Nephron progenitor cell (in vitro differentiated cells): ENCODE results near the gene STX4.

ENCODE experiments used
- DNase-seq: peaks from one replicate; pipeline ENCODE4 v3.0.0; 2021
- H3K27ac Mint-ChIP-seq: 2 replicates; pipeline ENCODE4 v1.8.0; 2021; ENCODE audit warnings: mild to moderate bottlenecking, moderate library complexity, mixed read lengths
- H3K27me3 Mint-ChIP-seq: 2 replicates; pipeline ENCODE4 v1.8.0; 2021; ENCODE audit warnings: mild to moderate bottlenecking, low read depth, mixed read lengths; ENCODE audit not compliant: poor library complexity
- H3K36me3 Mint-ChIP-seq: 2 replicates; pipeline ENCODE4 v1.8.0; 2021; ENCODE audit warnings: low read depth, mixed read lengths
- H3K4me1 Mint-ChIP-seq: 2 replicates; pipeline ENCODE4 v1.8.0; 2021; ENCODE audit warnings: mixed read lengths
- H3K4me3 Mint-ChIP-seq: 2 replicates; pipeline ENCODE4 v1.8.0; 2021; ENCODE audit warnings: mild to moderate bottlenecking, moderate library complexity, mixed read lengths
- H3K9me3 Mint-ChIP-seq: 2 replicates; pipeline ENCODE4 v1.8.0; 2021; ENCODE audit warnings: mild to moderate bottlenecking, moderate library complexity, mixed read lengths
- CTCF ChIP-seq: fragments of 200-600 bp; sonication (generic); IDR thresholded peaks from 2 replicates; pipeline ENCODE4 v1.5.0; 2021; ENCODE audit warnings: antibody characterized with exemption

The STX4 gene

GRCh38 chr16:31022544-31023251 lies 10.7 kb upstream of the STX4 start:
- H3K4me3 Mint-ChIP-seq: no peak overlapping the region
- H3K9me3 Mint-ChIP-seq: no peaks in the 10 kb centered on the region
- H3K27me3 Mint-ChIP-seq: peaks cover 22% of the 10 kb centered on the region
- H3K27ac Mint-ChIP-seq: no peak overlapping the region
- H3K4me1 Mint-ChIP-seq: peaks cover 8% of the 10 kb centered on the region
- TF ChIP-seq CTCF: no peak
- H3K36me3 Mint-ChIP-seq: no peaks in the 10 kb centered on the region
- DNase-seq: no peak

GRCh38 chr16:31023252-31023602 lies 10.1 kb upstream of the STX4 start:
- H3K4me3 Mint-ChIP-seq: no peak overlapping the region
- no peak for TF ChIP-seq CTCF
- no peak for DNase-seq
- peaks cover 8% of the 10 kb centered on the region for H3K4me1 Mint-ChIP-seq
- no peak overlapping the region for H3K27ac Mint-ChIP-seq
- no peaks in the 10 kb centered on the region for H3K9me3 Mint-ChIP-seq
- H3K36me3 Mint-ChIP-seq: no peaks in the 10 kb centered on the region
- H3K27me3 Mint-ChIP-seq: peaks cover 22% of the 10 kb centered on the region

DNA sequence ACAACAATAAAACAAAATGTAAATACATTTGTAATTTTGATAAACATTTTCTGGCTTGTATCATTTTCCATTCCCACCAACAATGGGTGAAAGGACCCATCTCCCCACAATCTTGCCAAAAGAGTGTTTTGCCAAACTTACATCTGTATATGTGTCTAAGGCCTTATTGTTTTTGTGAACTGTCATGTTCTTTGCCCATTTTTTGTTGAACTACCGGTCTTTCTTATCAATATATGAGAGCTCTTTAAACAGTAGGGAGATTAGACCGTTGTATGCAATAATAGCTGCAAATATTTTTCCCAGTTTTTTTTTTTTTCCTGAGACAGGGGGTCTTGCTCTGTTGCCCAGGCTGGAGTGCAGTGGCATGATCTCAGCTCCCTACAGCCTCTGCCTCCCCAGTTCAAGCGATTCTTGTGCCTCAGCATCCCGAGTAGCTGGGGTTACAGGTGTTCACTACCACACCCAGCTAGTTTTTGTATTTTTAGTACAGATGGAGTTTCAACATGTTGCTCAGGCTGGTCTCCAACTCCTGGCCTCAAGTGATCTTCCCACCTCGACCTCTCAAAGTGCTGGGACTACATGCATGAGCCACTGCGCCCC lies 9.6 kb upstream of the STX4 start:
- no peak overlapping the region for H3K4me3 Mint-ChIP-seq
- peaks cover 17% of the 10 kb centered on the region for H3K27me3 Mint-ChIP-seq
- no peaks in the 10 kb centered on the region for H3K9me3 Mint-ChIP-seq
- no peak overlapping the region for H3K27ac Mint-ChIP-seq
- TF ChIP-seq CTCF: no peak
- DNase-seq: no peak
- no peaks in the 10 kb centered on the region for H3K36me3 Mint-ChIP-seq
- peaks cover 8% of the 10 kb centered on the region for H3K4me1 Mint-ChIP-seq

DNA sequence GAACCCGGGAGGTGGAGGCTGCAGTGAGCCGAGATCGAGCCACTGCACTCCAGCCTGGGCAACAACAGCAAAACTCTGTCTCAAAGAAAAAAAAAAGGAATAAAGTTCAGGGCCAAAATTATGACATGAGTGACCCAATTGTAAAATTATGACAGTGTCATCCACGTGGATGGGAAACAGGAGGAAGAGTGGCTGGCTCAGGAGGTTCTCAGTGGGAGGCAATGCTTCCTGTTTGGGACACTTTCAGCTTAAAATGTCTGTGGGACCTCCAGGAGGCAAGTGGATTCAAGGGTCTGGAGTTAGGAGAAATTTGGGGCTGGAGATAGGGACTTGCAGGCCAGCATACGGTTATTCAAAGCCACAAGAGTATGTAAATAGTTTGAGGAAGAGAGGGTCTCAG lies 8.0 kb upstream of the STX4 start:
- Mint-ChIP-seq H3K9me3 (no peaks in the 10 kb centered on the region), H3K27ac (no peak overlapping the region), H3K4me3 (no peak overlapping the region), H3K27me3 (peaks cover 13% of the 10 kb centered on the region), H3K4me1 (peaks cover 8% of the 10 kb centered on the region), H3K36me3 (no peaks in the 10 kb centered on the region)
- TF ChIP-seq CTCF: no peak
- DNase-seq: no peak

- Mint-ChIP-seq H3K4me3 (no peak overlapping the region), H3K9me3 (no peaks in the 10 kb centered on the region), H3K4me1 (peaks cover 25% of the 10 kb centered on the region), H3K27ac (no peak overlapping the region), H3K27me3 (peaks cover 14% of the 10 kb centered on the region), H3K36me3 (no peaks in the 10 kb centered on the region)
- no peak for TF ChIP-seq CTCF
- DNase-seq: no peak
Observed at GRCh38 chr16:31029272-31029671, 4.1 kb upstream of the STX4 start.

DNA sequence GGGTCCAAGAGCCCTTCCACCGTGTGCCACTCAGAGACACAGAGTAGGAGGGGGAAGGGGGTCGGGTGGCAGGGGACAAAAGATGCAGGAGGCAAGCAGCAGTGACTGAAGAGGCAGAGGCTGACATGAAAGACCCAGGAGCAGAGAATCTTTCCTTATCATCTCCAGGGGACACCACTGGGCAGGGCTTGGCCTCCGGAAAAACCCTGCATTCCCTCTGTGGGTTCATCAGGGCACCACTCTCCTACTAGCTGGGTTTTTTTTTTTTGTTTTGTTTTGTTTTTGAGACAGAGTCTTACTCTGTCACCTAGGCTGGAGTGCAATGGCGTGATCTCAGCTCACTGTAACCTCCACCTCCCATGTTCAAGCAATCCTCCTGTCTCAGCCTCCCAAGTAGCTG lies 2.1 kb upstream of the STX4 start:
- no peaks in the 10 kb centered on the region for H3K9me3 Mint-ChIP-seq
- no peaks in the 10 kb centered on the region for H3K36me3 Mint-ChIP-seq
- H3K27me3 Mint-ChIP-seq: peaks cover 5% of the 10 kb centered on the region
- no peak for TF ChIP-seq CTCF
- DNase-seq: no peak
- no peak overlapping the region for H3K27ac Mint-ChIP-seq
- peaks cover 19% of the 10 kb centered on the region for H3K4me1 Mint-ChIP-seq
- no peak overlapping the region for H3K4me3 Mint-ChIP-seq
